Omental fat pad (tissue), 4 donors: ENCODE results near the gene MPRIP. TPM values are rescaled to one million over a fixed set of nuclear protein-coding genes. Genes with fewer than 3 reads are reported as not detected.

ENCODE experiments used
- ATAC-seq: fragments of 150-250 bp; one replicate; pipeline ENCODE4 v1.9.1; 2016; ENCODE audit warnings: mild to moderate bottlenecking, moderate library complexity; ENCODE audit not compliant: low FRiP score
- DNase-seq: peaks from one replicate; pipeline ENCODE4 v3.0.0-alpha.2; 2019; ENCODE audit warnings: low spot score
- CTCF ChIP-seq, 3 donors: fragments of 450-650 bp; IDR thresholded peaks; one replicate each; pipeline ENCODE4 v1.5.1; 2016 to 2017; ENCODE audit warnings: antibody characterized with exemption in 3 of 3, mild to moderate bottlenecking in 3 of 3, moderate library complexity in 2 of 3
- total RNA-seq, 4 donors: library from RNA; depleted of rRNA; stranded (reverse); fragments of >200 nt; gene quantifications; one replicate each; pipeline ENCODE4 v1.1.0, GENCODE V29; 2016

The MPRIP gene
- total RNA-seq, 4 donors from 2014 or later = 68.6 to 196 (median 125) TPM

GRCh38 chr17:17216236-17216635 lies 174.0 kb downstream of the MPRIP start:
- no peak for TF ChIP-seq CTCF (IDR thresholded peaks at IDR 0.05)
- ATAC-seq = no peak
- DNase-seq = no peak

- ATAC-seq (no peak), DNase-seq (no peak)
Measured at GRCh38 chr17:17216776-17217175, 174.5 kb downstream of the MPRIP start.

GRCh38 chr17:17217995-17218394 lies 175.7 kb downstream of the MPRIP start:
- no peak for TF ChIP-seq CTCF (IDR thresholded peaks at IDR 0.05)

More at GRCh38 chr17:17216776-17217175, 174.5 kb downstream of the MPRIP start:
- no peak for TF ChIP-seq CTCF (IDR thresholded peaks at IDR 0.05)

GRCh38 chr17:17220529-17220928 lies 178.3 kb downstream of the MPRIP start:
- no peak for TF ChIP-seq CTCF (IDR thresholded peaks at IDR 0.05)
- ATAC-seq (no peak), DNase-seq (no peak)

More at GRCh38 chr17:17217995-17218394, 175.7 kb downstream of the MPRIP start:
- DNase-seq (no peak), ATAC-seq (no peak)

GRCh38 chr17:17221329-17221728 lies 179.1 kb downstream of the MPRIP start:
- ATAC-seq = no peak
- no peak for DNase-seq
- TF ChIP-seq CTCF (IDR thresholded peaks at IDR 0.05) = no peak

GRCh38 chr17:17223736-17224135 lies 181.5 kb downstream of the MPRIP start:
- ATAC-seq (no peak), DNase-seq (no peak)
- TF ChIP-seq CTCF (IDR thresholded peaks at IDR 0.05) = no peak

- TF ChIP-seq CTCF (IDR thresholded peaks at IDR 0.05) = no peak
- ATAC-seq (no peak), DNase-seq (no peak)
Measured at GRCh38 chr17:17224137-17224536, 181.9 kb downstream of the MPRIP start.
